WTC11 (cell line): ENCODE data around the gene LYRM9. TPM values are rescaled to one million over a fixed set of nuclear protein-coding genes. Genes with fewer than 3 reads are reported as not detected.

Experiments
- ATAC-seq: fragments of 200-7000 bp; cut with Tn5 transposase; 2 replicates; pipeline ENCODE4 v1.10.0; 2021; ENCODE audit warnings: mild to moderate bottlenecking, moderate library complexity
- CTCF ChIA-PET: fragments of 300-600 bp; sonication (Branson Sonifier 250); formaldehyde crosslinking; loops from one replicate; lab custom pipeline; 2021; ENCODE audit warnings: antibody characterized with exemption; lab: Charles Lee
- POLR2A ChIA-PET: fragments of 350-600 bp; sonication (Branson Sonifier 250); formaldehyde crosslinking; loops from one replicate; lab custom pipeline; 2021; ENCODE audit warnings: antibody characterized with exemption; lab: Charles Lee
- DNase-seq: peaks from one replicate; pipeline ENCODE4 v3.0.0; 2021; ENCODE audit warnings: low spot score
- H3K27ac Mint-ChIP-seq: 2 replicates; pipeline ENCODE4 v1.8.0; 2021; ENCODE audit warnings: mixed read lengths
- H3K27me3 Mint-ChIP-seq: 2 replicates; pipeline ENCODE4 v1.8.0; 2021; ENCODE audit warnings: low read depth, mild to moderate bottlenecking, moderate library complexity, mixed read lengths
- H3K36me3 Mint-ChIP-seq: 2 replicates; pipeline ENCODE4 v1.8.0; 2021; ENCODE audit warnings: mixed read lengths
- H3K4me1 Mint-ChIP-seq: 2 replicates; pipeline ENCODE4 v1.8.0; 2022; ENCODE audit warnings: mixed read lengths
- H3K4me3 Mint-ChIP-seq: 2 replicates; pipeline ENCODE4 v1.8.0; 2021; ENCODE audit warnings: mild to moderate bottlenecking, moderate library complexity, mixed read lengths
- H3K9me3 Mint-ChIP-seq: 2 replicates; pipeline ENCODE4 v1.8.0; 2021; ENCODE audit warnings: mixed read lengths
- GRHL2 ChIP-seq: fragments of 250-450 bp; sonication (Bioruptor Pico); IDR thresholded peaks from 2 replicates; pipeline ENCODE4 v1.8.0; 2022; ENCODE audit warnings: mild to moderate bottlenecking, moderate library complexity; ENCODE audit not compliant: insufficient replicate concordance, severe bottlenecking
- JUN ChIP-seq: sonication (generic); formaldehyde crosslinking; IDR thresholded peaks from 2 replicates; pipeline ENCODE4 v1.8.0; 2023; ENCODE audit warnings: mild to moderate bottlenecking, missing genetic modification reagents
- KAT7 ChIP-seq: sonication (generic); formaldehyde crosslinking; IDR thresholded peaks from 2 replicates; pipeline ENCODE4 v1.8.1; 2023; ENCODE audit warnings: missing genetic modification reagents, mild to moderate bottlenecking, borderline replicate concordance
- NFYB ChIP-seq: sonication (generic); formaldehyde crosslinking; conservative IDR thresholded peaks from 2 replicates; pipeline ENCODE4 v1.8.0; 2022; ENCODE audit warnings: low read depth, missing genetic modification reagents
- SMAD3 ChIP-seq: sonication (generic); formaldehyde crosslinking; IDR thresholded peaks from 2 replicates; pipeline ENCODE4 v1.8.0; 2022; ENCODE audit warnings: missing genetic modification reagents, mild to moderate bottlenecking, borderline replicate concordance
- TCF7 ChIP-seq: sonication (generic); formaldehyde crosslinking; IDR thresholded peaks from 2 replicates; pipeline ENCODE4 v1.8.0; 2022; ENCODE audit warnings: mild to moderate bottlenecking, low read depth, missing genetic modification reagents, moderate library complexity
- TEAD1 ChIP-seq: sonication (generic); formaldehyde crosslinking; IDR thresholded peaks from 2 replicates; pipeline ENCODE4 v1.8.0; 2022; ENCODE audit warnings: mild to moderate bottlenecking, missing genetic modification reagents
- ZNF232 ChIP-seq: sonication (generic); formaldehyde crosslinking; IDR thresholded peaks from 2 replicates; pipeline ENCODE4 v1.8.0; 2022; ENCODE audit warnings: mild to moderate bottlenecking, missing genetic modification reagents
- ZNF396 ChIP-seq: fragments of 250-450 bp; sonication (Bioruptor Pico); IDR thresholded peaks from 2 replicates; pipeline ENCODE4 v1.8.0; 2021; ENCODE audit warnings: mild to moderate bottlenecking, moderate library complexity, borderline replicate concordance
- ZNF671 ChIP-seq: fragments of 250-450 bp; sonication (Bioruptor Pico); IDR thresholded peaks from 2 replicates; pipeline ENCODE4 v1.8.0; 2021; ENCODE audit warnings: mild to moderate bottlenecking
- total RNA-seq: library from RNA; stranded (reverse); gene quantifications from 3 replicates; pipeline ENCODE4 v1.2.3, GENCODE V29; 2021
- TF ChIP-seq, protein P1 (sequence below): fragments of 250-450 bp; sonication (Bioruptor Pico); conservative IDR thresholded peaks from 2 replicates; pipeline ENCODE4 v1.9.0; 2021; ENCODE audit warnings: mild to moderate bottlenecking
- TF ChIP-seq, protein P2 (sequence below): sonication (generic); formaldehyde crosslinking; IDR thresholded peaks from 2 replicates; pipeline ENCODE4 v1.8.1; 2023; ENCODE audit warnings: mild to moderate bottlenecking, missing genetic modification reagents, moderate library complexity
- TF ChIP-seq, protein P3 (sequence below): sonication (generic); formaldehyde crosslinking; IDR thresholded peaks from 2 replicates; pipeline ENCODE4 v1.8.0; 2023; ENCODE audit warnings: missing genetic modification reagents
- TF ChIP-seq, protein P4 (sequence below): fragments of 250-450 bp; sonication (Bioruptor Pico); IDR thresholded peaks from 2 replicates; pipeline ENCODE4 v1.9.0; 2021; ENCODE audit warnings: mild to moderate bottlenecking, borderline replicate concordance
- TF ChIP-seq, protein P5 (sequence below): sonication (generic); formaldehyde crosslinking; IDR thresholded peaks from 2 replicates; pipeline ENCODE4 v1.8.0; 2022; ENCODE audit warnings: mild to moderate bottlenecking, missing genetic modification reagents
- TF ChIP-seq, protein P6 (sequence below): sonication (generic); formaldehyde crosslinking; IDR thresholded peaks from 2 replicates; pipeline ENCODE4 v1.8.1; 2023; ENCODE audit warnings: mild to moderate bottlenecking, moderate library complexity, missing genetic modification reagents
- TF ChIP-seq, protein P7 (sequence below): sonication (generic); formaldehyde crosslinking; IDR thresholded peaks from 2 replicates; pipeline ENCODE4 v1.8.1; 2022; ENCODE audit warnings: missing genetic modification reagents, borderline replicate concordance

The LYRM9 gene
- total RNA-seq, 1 experiment from 2014 or later = 3.6 TPM

DNA sequence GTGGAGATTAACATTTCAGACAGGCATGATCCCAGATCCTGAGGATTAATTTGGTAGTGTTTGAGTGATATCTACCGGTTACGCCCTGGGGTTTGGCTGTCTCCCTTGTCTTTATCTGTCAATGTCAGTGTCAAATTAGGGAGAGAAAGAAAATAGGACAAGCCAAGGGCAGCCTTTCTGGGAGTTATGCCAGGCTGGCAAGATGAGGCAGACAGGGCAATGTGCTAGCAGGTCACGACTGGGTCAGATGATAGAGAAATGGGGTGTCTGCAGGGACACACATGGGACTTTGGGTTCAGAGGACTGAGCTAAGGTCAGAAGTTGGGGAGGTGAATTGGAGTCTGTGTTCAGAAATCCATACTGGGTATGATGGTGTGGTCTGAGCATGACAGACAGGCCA, 27.4 kb upstream of the LYRM9 start:
- no peak overlapping the region for H3K4me3 Mint-ChIP-seq
- H3K27me3 Mint-ChIP-seq = peaks cover 52% of the 10 kb centered on the region
- TF ChIP-seq TCF7 (CRISPR knock-in tag) = no peak
- TF ChIP-seq ZNF232 = no peak
- TF ChIP-seq TEAD1 = no peak
- TF ChIP-seq JUN = no peak
- TF ChIP-seq KAT7 (CRISPR knock-in tag) = no peak
- TF ChIP-seq, protein P1, sequence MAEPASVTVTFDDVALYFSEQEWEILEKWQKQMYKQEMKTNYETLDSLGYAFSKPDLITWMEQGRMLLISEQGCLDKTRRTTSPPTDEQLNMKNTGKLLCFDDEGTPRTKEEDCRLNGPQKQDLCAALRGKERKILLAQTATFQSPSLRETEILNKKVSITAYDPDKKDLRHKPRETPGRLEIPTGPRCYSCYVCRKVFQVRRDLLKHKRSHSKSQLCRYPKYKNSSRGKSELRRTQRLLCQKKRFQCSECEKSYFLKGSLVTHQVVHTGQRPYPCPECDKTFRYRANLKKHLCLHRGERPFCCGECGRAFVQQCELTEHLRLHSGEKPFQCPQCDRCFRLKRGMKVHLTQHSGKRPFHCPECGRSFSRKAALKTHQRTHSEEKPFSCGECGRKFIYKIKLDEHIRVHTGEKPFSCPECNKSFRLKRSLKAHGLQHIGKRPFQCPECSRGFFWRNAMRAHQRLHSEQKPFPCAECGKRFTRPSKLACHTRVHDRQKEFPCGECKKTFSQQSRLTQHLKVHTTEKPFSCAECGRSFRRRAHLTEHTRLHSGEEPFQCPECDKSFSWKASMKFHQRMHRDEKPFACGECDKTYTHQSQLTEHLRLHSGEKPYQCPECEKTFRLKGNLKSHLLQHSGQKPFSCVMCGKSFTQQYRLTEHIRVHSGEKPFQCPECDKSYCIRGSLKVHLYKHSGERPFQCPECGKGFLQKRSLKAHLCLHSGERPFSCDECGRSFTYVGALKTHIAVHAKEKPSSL (CRISPR knock-in tag) = no peak
- TF ChIP-seq SMAD3 (CRISPR knock-in tag) = no peak
- TF ChIP-seq, protein P2, sequence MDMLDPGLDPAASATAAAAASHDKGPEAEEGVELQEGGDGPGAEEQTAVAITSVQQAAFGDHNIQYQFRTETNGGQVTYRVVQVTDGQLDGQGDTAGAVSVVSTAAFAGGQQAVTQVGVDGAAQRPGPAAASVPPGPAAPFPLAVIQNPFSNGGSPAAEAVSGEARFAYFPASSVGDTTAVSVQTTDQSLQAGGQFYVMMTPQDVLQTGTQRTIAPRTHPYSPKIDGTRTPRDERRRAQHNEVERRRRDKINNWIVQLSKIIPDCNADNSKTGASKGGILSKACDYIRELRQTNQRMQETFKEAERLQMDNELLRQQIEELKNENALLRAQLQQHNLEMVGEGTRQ (CRISPR knock-in tag) = no peak
- TF ChIP-seq ZNF671 (CRISPR knock-in tag) = no peak
- TF ChIP-seq, protein P3, sequence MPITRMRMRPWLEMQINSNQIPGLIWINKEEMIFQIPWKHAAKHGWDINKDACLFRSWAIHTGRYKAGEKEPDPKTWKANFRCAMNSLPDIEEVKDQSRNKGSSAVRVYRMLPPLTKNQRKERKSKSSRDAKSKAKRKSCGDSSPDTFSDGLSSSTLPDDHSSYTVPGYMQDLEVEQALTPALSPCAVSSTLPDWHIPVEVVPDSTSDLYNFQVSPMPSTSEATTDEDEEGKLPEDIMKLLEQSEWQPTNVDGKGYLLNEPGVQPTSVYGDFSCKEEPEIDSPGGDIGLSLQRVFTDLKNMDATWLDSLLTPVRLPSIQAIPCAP (CRISPR knock-in tag) = no peak
- no peak for TF ChIP-seq GRHL2 (CRISPR knock-in tag)
- TF ChIP-seq, protein P4, sequence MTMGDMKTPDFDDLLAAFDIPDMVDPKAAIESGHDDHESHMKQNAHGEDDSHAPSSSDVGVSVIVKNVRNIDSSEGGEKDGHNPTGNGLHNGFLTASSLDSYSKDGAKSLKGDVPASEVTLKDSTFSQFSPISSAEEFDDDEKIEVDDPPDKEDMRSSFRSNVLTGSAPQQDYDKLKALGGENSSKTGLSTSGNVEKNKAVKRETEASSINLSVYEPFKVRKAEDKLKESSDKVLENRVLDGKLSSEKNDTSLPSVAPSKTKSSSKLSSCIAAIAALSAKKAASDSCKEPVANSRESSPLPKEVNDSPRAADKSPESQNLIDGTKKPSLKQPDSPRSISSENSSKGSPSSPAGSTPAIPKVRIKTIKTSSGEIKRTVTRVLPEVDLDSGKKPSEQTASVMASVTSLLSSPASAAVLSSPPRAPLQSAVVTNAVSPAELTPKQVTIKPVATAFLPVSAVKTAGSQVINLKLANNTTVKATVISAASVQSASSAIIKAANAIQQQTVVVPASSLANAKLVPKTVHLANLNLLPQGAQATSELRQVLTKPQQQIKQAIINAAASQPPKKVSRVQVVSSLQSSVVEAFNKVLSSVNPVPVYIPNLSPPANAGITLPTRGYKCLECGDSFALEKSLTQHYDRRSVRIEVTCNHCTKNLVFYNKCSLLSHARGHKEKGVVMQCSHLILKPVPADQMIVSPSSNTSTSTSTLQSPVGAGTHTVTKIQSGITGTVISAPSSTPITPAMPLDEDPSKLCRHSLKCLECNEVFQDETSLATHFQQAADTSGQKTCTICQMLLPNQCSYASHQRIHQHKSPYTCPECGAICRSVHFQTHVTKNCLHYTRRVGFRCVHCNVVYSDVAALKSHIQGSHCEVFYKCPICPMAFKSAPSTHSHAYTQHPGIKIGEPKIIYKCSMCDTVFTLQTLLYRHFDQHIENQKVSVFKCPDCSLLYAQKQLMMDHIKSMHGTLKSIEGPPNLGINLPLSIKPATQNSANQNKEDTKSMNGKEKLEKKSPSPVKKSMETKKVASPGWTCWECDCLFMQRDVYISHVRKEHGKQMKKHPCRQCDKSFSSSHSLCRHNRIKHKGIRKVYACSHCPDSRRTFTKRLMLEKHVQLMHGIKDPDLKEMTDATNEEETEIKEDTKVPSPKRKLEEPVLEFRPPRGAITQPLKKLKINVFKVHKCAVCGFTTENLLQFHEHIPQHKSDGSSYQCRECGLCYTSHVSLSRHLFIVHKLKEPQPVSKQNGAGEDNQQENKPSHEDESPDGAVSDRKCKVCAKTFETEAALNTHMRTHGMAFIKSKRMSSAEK (CRISPR knock-in tag) = no peak
- TF ChIP-seq NFYB (CRISPR knock-in tag) = no peak
- TF ChIP-seq, all 79 proteins: peak for 0
- no peak for DNase-seq
- Mint-ChIP-seq H3K9me3 (no peaks in the 10 kb centered on the region), H3K4me1 (peaks cover 6% of the 10 kb centered on the region), H3K27ac (no peak overlapping the region), H3K36me3 (no peaks in the 10 kb centered on the region)
- no peak for ATAC-seq
- CTCF ChIA-PET = no interaction called here
- POLR2A ChIA-PET = no interaction called here

DNA sequence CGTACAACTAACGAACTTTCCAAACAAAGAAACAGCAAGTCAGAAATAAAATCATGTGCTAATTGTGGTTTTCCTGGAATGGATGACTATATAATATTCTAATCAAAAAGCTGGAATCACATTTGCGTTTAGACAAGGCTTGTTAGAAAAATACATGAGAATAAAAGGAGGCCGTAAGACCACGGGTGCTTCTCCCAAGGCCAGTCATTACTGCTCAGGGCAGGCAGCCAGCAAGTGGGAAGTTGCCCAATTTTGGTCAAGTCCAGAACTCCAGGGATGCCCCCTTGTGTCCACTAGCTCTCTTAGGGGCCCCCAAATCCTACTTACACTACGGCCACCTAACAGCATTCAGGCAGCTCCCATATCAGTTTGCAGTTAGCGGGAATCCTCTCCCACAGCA, 25.9 kb upstream of the LYRM9 start:
- peaks cover 8% of the 10 kb centered on the region for H3K4me1 Mint-ChIP-seq
- peaks cover 59% of the 10 kb centered on the region for H3K27me3 Mint-ChIP-seq
- no peaks in the 10 kb centered on the region for H3K36me3 Mint-ChIP-seq
- no peak overlapping the region for H3K4me3 Mint-ChIP-seq
- H3K9me3 Mint-ChIP-seq = no peaks in the 10 kb centered on the region
- CTCF ChIA-PET = interaction anchor here (1.1 to 1.7 kb wide), 3 partner anchors 21 to 332 kb away, joined by 3 to 4 read pairs (median 4); no protein-coding TSS in a partner anchor
- ATAC-seq = no peak
- no peak overlapping the region for H3K27ac Mint-ChIP-seq
- POLR2A ChIA-PET = no interaction called here
- TF ChIP-seq, protein P5, sequence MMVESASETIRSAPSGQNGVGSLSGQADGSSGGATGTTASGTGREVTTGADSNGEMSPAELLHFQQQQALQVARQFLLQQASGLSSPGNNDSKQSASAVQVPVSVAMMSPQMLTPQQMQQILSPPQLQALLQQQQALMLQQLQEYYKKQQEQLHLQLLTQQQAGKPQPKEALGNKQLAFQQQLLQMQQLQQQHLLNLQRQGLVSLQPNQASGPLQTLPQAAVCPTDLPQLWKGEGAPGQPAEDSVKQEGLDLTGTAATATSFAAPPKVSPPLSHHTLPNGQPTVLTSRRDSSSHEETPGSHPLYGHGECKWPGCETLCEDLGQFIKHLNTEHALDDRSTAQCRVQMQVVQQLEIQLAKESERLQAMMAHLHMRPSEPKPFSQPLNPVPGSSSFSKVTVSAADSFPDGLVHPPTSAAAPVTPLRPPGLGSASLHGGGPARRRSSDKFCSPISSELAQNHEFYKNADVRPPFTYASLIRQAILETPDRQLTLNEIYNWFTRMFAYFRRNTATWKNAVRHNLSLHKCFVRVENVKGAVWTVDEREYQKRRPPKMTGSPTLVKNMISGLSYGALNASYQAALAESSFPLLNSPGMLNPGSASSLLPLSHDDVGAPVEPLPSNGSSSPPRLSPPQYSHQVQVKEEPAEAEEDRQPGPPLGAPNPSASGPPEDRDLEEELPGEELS = no peak
- TF ChIP-seq GRHL2 (CRISPR knock-in tag) (no peak), ZNF396 (CRISPR knock-in tag) (no peak), ZNF232 (no peak)
- TF ChIP-seq, protein P6, sequence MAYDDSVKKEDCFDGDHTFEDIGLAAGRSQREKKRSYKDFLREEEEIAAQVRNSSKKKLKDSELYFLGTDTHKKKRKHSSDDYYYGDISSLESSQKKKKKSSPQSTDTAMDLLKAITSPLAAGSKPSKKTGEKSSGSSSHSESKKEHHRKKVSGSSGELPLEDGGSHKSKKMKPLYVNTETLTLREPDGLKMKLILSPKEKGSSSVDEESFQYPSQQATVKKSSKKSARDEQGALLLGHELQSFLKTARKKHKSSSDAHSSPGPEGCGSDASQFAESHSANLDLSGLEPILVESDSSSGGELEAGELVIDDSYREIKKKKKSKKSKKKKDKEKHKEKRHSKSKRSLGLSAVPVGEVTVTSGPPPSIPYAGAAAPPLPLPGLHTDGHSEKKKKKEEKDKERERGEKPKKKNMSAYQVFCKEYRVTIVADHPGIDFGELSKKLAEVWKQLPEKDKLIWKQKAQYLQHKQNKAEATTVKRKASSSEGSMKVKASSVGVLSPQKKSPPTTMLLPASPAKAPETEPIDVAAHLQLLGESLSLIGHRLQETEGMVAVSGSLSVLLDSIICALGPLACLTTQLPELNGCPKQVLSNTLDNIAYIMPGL (CRISPR knock-in tag) = no peak
- TF ChIP-seq, protein P7, sequence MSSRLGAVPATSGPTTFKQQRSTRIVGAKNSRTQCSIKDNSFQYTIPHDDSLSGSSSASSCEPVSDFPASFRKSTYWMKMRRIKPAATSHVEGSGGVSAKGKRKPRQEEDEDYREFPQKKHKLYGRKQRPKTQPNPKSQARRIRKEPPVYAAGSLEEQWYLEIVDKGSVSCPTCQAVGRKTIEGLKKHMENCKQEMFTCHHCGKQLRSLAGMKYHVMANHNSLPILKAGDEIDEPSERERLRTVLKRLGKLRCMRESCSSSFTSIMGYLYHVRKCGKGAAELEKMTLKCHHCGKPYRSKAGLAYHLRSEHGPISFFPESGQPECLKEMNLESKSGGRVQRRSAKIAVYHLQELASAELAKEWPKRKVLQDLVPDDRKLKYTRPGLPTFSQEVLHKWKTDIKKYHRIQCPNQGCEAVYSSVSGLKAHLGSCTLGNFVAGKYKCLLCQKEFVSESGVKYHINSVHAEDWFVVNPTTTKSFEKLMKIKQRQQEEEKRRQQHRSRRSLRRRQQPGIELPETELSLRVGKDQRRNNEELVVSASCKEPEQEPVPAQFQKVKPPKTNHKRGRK = no peak
- TF ChIP-seq, all 79 proteins: peak for 0
- DNase-seq = no peak
